NT2/D1 (cell line): ENCODE results near the gene AKAP6.

Experiments used
- YY1 ChIP-seq: IDR thresholded peaks from 2 replicates; pipeline ENCODE4 v1.6.1; 2011; ENCODE audit not compliant: insufficient read length, insufficient read depth
- ZNF274 ChIP-seq: IDR thresholded peaks from 2 replicates; pipeline ENCODE4 v1.6.1; 2011; ENCODE audit warnings: mild to moderate bottlenecking, low read depth, low read length

DNA sequence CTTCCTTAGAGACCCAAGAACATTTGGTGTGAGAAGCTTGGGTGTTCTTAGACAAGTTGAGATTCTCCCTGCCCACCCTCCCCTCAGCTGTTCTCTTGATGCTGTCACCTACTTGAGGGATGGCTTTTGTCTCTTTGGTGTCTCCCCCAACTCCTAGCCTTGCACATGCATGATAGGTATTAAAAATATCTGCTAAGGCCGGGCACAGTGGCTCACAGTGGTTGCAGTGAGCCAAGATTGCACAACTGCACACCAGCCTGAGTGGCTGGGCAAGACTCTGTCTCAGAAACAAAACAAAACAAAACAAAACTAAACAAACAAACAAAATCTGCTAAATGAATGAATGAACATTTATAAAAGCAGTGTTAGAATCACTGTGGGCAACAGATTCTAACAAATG is 261.1 kb downstream of the AKAP6 start:
- no peak for TF ChIP-seq ZNF274
- TF ChIP-seq YY1: no peak
